ENCODE measurements around the gene IL13.

- TF ChIP-seq, protein P1, sequence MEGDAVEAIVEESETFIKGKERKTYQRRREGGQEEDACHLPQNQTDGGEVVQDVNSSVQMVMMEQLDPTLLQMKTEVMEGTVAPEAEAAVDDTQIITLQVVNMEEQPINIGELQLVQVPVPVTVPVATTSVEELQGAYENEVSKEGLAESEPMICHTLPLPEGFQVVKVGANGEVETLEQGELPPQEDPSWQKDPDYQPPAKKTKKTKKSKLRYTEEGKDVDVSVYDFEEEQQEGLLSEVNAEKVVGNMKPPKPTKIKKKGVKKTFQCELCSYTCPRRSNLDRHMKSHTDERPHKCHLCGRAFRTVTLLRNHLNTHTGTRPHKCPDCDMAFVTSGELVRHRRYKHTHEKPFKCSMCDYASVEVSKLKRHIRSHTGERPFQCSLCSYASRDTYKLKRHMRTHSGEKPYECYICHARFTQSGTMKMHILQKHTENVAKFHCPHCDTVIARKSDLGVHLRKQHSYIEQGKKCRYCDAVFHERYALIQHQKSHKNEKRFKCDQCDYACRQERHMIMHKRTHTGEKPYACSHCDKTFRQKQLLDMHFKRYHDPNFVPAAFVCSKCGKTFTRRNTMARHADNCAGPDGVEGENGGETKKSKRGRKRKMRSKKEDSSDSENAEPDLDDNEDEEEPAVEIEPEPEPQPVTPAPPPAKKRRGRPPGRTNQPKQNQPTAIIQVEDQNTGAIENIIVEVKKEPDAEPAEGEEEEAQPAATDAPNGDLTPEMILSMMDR (conservative IDR thresholded peaks at IDR 0.05; ENCODE audit: low read length) = 0 out of 2 replicates have a peak, but pooled peaks have one; percentile 16
- TF ChIP-seq EZH2phosphoT487 (IDR thresholded peaks at IDR 0.05; ENCODE audit: borderline replicate concordance, low read depth, low read length) = no peak
Measured at GRCh38 chr5:132661231-132662003, 3.4 kb downstream of the IL13 start.
